AG08395 (cell line): ENCODE measurements around the gene CSF3R.
"Not testable (repeated sequence)": the region's sequence is repeated elsewhere in the genome, so short reads cannot be mapped to it uniquely, and the experiment has no call there.

Experiments
- DNase-seq: peaks from one replicate; pipeline ENCODE4 v3.0.0; 2012; ENCODE audit warnings: mixed read lengths, low spot score

The CSF3R gene

DNA sequence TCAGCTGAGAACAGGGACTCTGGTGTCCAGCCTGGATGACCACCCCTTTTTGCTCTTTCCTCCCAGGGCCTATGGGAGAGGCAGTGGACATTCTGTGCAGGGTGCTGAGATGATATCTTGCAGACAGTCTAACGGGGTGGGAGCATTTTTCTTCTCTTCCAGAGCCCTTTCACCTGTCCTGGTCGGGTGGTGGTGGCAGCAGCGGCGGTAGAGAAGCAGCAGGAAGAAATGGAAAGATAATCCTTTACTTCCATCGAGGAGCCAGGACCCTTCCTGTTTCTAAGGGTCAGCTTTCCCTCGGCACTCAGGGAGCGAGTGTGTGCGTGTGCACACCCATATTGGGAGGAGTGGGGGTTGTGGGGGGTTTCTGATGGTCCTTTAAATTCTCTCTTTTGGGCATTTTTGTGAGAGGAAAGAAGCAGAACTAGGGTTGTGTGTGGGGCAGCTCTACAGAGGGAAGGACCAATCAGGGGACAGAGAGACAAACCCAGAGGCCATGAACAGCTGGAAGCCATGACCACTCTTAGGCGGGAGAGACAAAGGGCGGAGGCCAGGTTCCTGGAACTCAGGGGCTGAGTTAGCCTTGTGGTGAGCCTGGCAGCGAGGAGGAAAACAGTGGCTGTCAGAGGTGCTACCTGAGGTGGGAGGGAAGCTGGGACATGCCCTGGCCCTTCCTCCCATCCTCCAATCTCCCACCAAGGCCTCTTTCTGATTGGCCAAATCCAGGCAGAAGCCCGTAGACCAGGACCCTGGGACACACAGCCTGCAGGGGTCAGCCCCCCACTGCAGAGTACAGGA, 31.2 kb upstream of the CSF3R start:
- DNase-seq: no peak

DNA sequence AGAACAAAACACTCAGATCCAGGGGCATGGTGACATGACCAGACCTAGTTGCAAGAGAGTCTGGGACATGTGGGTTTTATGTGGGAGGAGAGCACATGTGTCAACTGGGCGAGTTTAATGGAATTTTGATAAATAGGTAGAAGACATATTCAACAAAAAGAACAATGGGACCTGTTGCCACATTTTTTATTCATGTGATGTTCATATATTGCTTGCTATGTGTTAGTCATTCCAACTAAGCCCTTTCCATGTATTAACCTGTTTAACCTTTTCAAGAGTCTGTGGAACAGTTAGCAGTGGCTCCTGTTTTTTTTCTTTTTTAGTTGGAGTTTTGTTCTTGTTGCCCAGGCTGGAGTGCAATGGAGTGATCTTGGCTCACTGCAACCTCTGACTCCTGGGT, 30.1 kb upstream of the CSF3R start:
- DNase-seq: no peak

- no peak for DNase-seq
Measured at GRCh38 chr1:36511804-36512798, 29.4 kb upstream of the CSF3R start.

DNA sequence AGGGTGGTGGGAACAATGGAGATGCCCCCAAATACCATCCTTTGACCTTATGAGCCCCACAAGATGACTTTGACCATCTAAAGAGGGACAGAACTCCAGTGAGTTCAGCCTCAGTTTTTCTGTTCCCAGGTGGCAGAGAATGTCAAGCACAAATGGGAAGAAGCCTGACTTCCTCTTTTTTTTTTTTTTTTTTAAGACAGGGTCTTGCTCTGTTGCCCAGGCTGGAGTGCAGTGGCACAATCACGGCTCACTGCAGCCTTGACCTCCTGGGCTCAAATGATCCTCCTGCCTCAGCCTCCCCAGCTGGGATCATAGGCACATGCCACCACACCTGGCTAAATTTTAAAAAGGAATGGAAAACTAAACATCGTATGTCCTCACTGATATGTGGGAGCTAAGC, 28.5 kb upstream of the CSF3R start:
- DNase-seq: not testable (repeated sequence)

DNA sequence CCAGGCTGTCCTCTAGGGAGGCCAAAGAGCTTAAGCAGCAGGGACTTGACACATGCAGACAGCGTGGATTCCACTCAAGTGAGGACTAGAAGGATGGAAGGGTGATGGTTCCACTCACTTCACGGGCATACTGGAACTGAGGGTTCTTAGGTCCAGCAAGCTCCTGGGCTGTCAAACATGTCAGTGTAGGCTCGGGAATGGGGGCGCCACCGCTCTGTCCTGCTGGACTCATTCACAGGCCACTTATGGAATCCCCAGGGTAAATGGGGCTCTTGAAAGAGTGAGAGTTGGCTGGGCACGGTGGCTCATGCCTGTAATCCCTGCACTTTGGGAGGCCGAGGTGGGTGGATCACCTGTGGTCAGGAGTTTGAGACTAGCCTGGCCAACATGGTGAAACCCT, 27.7 kb upstream of the CSF3R start:
- DNase-seq: no peak

DNA sequence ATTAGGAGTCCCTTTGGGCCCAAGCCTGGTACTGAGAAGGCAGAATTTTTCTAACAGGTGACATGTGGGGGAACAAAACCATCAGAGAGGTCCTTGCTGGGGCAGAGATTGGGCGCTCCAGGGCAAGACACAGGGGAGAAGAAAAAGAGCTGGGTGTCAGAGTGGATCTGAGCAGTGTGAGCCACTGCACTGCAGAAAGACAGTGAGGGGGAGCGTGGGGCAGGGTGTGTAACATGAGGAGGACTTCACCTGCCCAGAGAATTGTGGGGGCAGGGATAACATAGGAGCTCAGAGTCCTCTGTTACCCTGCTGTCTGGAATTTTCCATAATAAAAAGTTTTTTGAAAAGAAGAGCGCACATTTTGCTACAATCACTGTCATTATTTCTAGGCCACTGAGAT, 25.5 kb upstream of the CSF3R start:
- no peak for DNase-seq

GRCh38 chr1:36506276-36506920, 23.7 kb upstream of the CSF3R start:
- DNase-seq: no peak

GRCh38 chr1:36503733-36504132, 21.0 kb upstream of the CSF3R start:
- no peak for DNase-seq

DNA sequence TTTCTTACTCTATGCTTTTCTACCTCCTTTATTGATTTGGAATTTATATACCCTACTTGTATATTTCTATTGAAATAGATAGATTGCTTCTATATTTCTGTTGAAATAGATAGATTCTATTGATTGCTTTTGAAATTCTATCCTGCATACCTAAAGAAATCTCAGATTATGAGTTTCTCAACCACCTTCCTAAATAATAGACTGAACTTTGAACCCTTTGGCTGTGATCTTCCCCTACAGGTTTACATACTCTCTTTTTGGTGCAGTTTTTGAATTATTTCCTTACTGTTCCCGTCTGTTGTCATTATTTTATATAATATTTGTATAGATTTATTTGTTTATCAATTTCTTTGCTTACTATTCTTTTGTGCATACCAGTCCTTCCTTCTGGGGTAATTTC, 20.4 kb upstream of the CSF3R start:
- no peak for DNase-seq

DNA sequence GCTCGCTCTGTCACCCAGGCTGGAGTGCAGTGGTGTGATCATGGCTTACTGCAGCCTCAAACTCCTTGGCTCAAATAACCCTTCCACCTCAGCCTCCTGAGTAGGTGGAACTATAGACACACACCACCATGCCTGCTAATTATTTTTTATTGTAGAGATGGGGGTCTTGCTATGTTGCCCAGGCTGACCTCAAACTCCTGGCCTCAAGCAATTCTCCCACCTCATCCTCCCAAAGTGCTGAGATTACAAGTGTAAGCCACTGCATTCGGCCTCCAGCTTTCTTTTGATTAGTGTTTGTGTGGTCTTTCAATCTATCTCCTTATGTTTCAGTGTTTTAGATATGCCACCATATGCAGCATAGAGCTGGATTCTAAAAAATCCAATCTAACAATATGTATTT, 19.9 kb upstream of the CSF3R start:
- no peak for DNase-seq

- DNase-seq: not testable (repeated sequence)
Measured at GRCh38 chr1:36501911-36502310, 19.2 kb upstream of the CSF3R start.

GRCh38 chr1:36497207-36497606, 14.5 kb upstream of the CSF3R start:
- DNase-seq: no peak

DNA sequence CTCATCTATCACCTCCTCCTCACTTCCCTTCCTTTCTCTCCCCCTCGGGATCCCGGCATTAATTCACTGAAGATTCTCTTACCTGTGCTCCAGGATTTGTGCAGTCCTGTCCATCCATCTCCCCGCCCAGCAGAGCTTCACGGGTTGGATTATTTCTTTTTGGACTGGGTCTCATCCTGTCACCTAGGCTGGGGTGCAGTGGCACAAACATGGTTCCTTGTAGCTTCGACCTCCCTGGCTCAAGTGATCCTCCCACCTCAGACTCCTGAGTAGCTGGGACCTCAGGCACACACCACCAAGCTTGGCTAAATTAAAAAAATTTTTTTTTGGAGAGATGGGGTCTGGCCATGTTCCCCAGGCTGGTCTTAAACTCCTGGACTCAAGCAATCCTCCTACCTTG, 12.3 kb upstream of the CSF3R start:
- DNase-seq: no peak

- DNase-seq: no peak
Measured at GRCh38 chr1:36493524-36493923, 10.8 kb upstream of the CSF3R start.

DNA sequence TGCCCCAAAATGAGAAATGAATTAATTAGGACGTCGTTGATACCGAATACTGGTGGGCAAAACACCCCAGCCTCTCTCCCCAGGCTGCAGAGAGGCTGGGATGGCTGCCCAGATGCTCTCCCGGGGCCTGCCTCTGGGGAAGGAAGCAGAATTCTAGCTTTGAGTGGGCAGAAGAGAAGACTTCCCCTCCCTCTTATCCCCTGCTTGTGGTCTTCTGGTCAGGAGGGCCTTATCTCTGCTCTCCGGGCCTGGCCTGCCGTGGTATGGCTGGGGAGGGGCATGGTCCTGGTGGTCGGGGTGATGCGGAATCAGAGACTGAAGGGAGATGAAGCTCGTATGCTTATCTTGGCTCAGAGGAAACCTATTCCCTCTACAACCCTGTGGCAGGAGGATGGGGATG, 9.8 kb upstream of the CSF3R start:
- DNase-seq: no peak

DNA sequence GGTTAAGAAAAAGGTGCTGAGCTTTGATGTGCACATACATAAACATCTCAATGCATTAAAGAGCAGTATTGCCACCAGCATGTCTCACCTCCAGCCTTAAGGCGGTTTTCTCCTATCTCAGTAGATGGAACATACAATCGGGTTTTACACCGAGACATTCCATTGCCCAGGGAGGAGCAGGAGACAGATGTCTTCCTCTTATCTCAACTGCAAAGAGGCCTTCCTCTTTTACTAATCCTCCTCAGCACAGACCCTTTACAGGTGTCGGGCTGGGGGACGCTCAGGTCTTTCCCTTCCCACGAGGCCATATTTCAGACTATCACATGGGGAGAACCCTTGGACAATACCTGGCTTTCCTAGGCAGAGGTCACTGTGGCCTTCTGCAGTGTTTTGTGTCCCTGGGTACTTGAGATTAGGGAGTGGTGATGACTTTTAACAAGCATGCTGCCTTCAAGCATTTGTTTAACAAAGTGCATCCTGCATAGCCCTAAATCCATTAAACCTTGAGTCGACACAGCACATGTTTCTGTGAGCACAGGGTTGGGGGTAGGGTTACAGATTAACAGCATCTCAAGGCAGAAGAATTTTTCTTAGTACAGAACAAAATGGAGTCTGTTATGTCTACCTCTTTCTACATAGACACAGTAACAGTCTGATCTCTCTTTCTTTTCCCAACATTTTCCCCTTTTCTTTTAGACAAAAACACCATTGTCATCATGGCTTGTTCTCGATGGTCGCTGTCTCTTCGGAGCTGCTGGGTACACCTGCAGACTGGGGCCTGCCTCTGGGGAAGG, 6.7 kb upstream of the CSF3R start:
- DNase-seq: not testable (repeated sequence)

DNA sequence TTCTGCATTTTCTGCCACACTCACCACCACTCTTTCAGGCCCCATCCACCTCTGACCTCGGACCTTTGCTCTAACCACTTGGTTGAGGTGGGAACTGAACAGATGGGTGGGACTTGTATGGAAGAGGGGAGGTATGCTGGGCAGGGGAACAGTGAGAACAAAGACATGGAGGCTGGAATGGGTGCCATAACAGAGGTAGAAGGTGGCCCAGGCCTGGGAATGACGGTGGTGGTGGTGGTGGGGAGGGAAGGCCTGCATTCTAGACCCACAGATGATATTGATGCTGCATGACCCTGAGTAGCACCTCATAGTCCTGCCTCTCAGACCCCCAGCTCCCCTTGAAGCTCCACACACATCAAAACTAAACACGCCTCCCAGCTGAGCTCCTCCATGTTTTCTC, 5.2 kb upstream of the CSF3R start:
- no peak for DNase-seq

- not testable (repeated sequence) for DNase-seq
Measured at GRCh38 chr1:36487336-36487725, 4.6 kb upstream of the CSF3R start.

GRCh38 chr1:36486439-36487335, 4.0 kb upstream of the CSF3R start:
- no peak for DNase-seq

- DNase-seq: no peak
Measured at GRCh38 chr1:36486093-36486438, 3.4 kb upstream of the CSF3R start.

DNA sequence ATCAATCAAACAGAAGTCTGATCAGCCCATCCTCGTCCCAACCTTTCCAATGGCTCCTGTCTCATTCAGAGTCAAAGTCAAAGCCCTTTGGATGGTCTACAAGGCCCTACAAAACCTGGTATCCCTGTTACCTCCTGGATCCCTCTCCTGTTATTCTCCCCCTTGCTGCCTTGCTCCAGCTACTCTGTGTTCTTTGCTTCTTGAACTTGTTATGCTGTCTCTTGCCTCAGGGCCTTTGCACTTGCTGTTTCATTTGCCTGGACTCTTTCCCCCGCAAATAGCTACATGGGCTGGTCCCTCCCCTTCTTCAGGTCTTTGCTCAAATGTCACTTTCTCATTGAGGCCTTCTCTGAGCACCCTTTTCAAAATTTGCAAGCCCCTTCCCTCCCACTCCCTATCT, 1.4 kb upstream of the CSF3R start:
- DNase-seq: no peak
